IMR-90 (cell line): Measurements from ENCODE around the gene ATXN1.

Experiments used
- BHLHE40 ChIP-seq: fragments of 150-350 bp; IDR thresholded peaks from 2 replicates; pipeline ENCODE4 v1.6.1; 2016; ENCODE audit warnings: mild to moderate bottlenecking, low read depth, low read length
- CEBPB ChIP-seq: IDR thresholded peaks from 2 replicates; pipeline ENCODE4 v1.6.1; 2012; ENCODE audit warnings: low read depth, low read length, improper control_type of control experiment
- CHD1 ChIP-seq: IDR thresholded peaks from 2 replicates; pipeline ENCODE4 v1.6.1; 2012; ENCODE audit warnings: low read depth, low read length, improper control_type of control experiment
- MAFK ChIP-seq: IDR thresholded peaks from 2 replicates; pipeline ENCODE4 v1.6.1; 2012; ENCODE audit warnings: low read depth, low read length, improper control_type of control experiment
- MAZ ChIP-seq: IDR thresholded peaks from 2 replicates; pipeline ENCODE4 v1.6.1; 2012; ENCODE audit warnings: low read depth, mild to moderate bottlenecking, low read length, improper control_type of control experiment, moderate library complexity, borderline replicate concordance
- NFE2L2 ChIP-seq: fragments of 150-350 bp; IDR thresholded peaks from 2 replicates; pipeline ENCODE4 v1.6.1; 2016; ENCODE audit warnings: low read depth, mild to moderate bottlenecking, low read length
- POLR2A ChIP-seq: IDR thresholded peaks from 2 replicates; pipeline ENCODE4 v1.6.1; 2012; ENCODE audit warnings: mild to moderate bottlenecking, low read depth, low read length
- RAD21 ChIP-seq: IDR thresholded peaks from 2 replicates; pipeline ENCODE4 v1.6.1; 2012; ENCODE audit warnings: low read length, improper control_type of control experiment
- RCOR1 ChIP-seq: IDR thresholded peaks from 2 replicates; pipeline ENCODE4 v1.6.1; 2012; ENCODE audit warnings: mild to moderate bottlenecking, low read length, improper control_type of control experiment; ENCODE audit not compliant: insufficient replicate concordance
- RFX5 ChIP-seq: IDR thresholded peaks from 2 replicates; pipeline ENCODE4 v1.8.0; 2012; ENCODE audit warnings: low read depth, mild to moderate bottlenecking, low read length, moderate library complexity
- SMC3 ChIP-seq: fragments of 150-350 bp; IDR thresholded peaks from 2 replicates; pipeline ENCODE4 v1.6.1; 2016; ENCODE audit warnings: low read depth, mild to moderate bottlenecking, antibody characterized with exemption, low read length, moderate library complexity
- TF ChIP-seq, protein P1 (sequence below): conservative IDR thresholded peaks from 2 replicates; pipeline ENCODE4 v1.5.1; 2012; ENCODE audit warnings: mild to moderate bottlenecking, low read depth, low read length, improper control_type of control experiment
- TF ChIP-seq, protein P2 (sequence below): fragments of 150-350 bp; IDR thresholded peaks from 2 replicates; pipeline ENCODE4 v1.6.1; 2016; ENCODE audit warnings: low read depth, mild to moderate bottlenecking, low read length, moderate library complexity, borderline replicate concordance
- TF ChIP-seq, protein P3 (sequence below): fragments of 150-350 bp; IDR thresholded peaks from 2 replicates; pipeline ENCODE4 v1.6.1; 2017; ENCODE audit warnings: mild to moderate bottlenecking, antibody characterized with exemption, low read length, low read depth

DNA sequence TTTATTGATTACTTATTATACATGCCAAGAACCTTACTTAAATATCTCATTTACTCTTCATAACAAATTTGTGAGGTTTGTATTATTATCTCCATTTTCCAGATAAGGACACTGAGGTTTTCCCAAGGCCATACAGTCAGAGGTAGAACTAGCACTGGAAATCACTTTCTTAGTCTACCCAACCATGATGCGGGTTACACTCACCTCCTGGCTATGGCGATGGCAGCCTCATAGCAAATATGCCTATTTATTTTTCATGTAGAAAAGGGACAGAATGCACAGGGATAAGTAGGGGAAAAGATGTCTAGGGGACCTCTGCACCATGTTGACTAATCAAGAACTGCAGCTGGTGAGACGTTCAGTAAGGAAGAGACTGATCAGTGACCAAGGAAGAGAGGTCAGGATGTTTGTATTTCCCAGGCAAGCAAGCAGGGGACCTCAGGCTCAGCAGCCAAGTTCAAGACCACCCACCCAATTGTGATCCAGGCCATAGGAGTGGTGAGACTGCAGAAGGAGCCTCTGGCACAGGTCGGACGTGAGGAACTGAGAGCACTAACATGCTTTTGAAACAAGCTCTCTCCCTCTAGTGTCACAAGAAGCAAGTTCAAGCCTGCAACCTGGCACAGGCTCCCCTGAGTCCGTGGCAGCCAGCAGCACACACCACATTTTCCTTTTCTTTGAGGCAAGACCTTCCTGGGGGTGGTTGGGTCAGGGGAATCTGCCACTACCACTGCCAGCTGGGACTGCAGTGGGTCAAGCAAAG is 425.0 kb downstream of the ATXN1 start:
- TF ChIP-seq, protein P1, sequence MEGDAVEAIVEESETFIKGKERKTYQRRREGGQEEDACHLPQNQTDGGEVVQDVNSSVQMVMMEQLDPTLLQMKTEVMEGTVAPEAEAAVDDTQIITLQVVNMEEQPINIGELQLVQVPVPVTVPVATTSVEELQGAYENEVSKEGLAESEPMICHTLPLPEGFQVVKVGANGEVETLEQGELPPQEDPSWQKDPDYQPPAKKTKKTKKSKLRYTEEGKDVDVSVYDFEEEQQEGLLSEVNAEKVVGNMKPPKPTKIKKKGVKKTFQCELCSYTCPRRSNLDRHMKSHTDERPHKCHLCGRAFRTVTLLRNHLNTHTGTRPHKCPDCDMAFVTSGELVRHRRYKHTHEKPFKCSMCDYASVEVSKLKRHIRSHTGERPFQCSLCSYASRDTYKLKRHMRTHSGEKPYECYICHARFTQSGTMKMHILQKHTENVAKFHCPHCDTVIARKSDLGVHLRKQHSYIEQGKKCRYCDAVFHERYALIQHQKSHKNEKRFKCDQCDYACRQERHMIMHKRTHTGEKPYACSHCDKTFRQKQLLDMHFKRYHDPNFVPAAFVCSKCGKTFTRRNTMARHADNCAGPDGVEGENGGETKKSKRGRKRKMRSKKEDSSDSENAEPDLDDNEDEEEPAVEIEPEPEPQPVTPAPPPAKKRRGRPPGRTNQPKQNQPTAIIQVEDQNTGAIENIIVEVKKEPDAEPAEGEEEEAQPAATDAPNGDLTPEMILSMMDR: no peak
- TF ChIP-seq POLR2A (no peak), SMC3 (no peak), RAD21 (no peak), CEBPB (no peak), MAFK (no peak), RFX5 (no peak), NFE2L2 (no peak), MAZ (no peak), CHD1 (no peak), RCOR1 (no peak), BHLHE40 (no peak)
- TF ChIP-seq, protein P2, sequence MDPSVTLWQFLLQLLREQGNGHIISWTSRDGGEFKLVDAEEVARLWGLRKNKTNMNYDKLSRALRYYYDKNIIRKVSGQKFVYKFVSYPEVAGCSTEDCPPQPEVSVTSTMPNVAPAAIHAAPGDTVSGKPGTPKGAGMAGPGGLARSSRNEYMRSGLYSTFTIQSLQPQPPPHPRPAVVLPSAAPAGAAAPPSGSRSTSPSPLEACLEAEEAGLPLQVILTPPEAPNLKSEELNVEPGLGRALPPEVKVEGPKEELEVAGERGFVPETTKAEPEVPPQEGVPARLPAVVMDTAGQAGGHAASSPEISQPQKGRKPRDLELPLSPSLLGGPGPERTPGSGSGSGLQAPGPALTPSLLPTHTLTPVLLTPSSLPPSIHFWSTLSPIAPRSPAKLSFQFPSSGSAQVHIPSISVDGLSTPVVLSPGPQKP: no peak
- TF ChIP-seq, protein P3, sequence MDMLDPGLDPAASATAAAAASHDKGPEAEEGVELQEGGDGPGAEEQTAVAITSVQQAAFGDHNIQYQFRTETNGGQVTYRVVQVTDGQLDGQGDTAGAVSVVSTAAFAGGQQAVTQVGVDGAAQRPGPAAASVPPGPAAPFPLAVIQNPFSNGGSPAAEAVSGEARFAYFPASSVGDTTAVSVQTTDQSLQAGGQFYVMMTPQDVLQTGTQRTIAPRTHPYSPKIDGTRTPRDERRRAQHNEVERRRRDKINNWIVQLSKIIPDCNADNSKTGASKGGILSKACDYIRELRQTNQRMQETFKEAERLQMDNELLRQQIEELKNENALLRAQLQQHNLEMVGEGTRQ: no peak
